Stimulated activated CD4-positive, alpha-beta T cell treated with anti-CD3 and anti-CD28 coated beads, TNF-alpha, amount 100 ng/mL, for 48 hours (primary cell): ENCODE results near the gene PACRG.
"Not testable (repeated sequence)": the region's sequence is repeated elsewhere in the genome, so short reads cannot be mapped to it uniquely, and the experiment has no call there.

ENCODE experiments used
- DNase-seq, 3 donors: peaks; one replicate each; pipeline ENCODE4 v3.0.0-alpha.2; 2020; ENCODE audit warnings: low read depth in 3 of 3

PACRG gene

GRCh38 chr6:162941128-162941527 is 213.4 kb downstream of the PACRG start:
- DNase-seq: no peak

DNA sequence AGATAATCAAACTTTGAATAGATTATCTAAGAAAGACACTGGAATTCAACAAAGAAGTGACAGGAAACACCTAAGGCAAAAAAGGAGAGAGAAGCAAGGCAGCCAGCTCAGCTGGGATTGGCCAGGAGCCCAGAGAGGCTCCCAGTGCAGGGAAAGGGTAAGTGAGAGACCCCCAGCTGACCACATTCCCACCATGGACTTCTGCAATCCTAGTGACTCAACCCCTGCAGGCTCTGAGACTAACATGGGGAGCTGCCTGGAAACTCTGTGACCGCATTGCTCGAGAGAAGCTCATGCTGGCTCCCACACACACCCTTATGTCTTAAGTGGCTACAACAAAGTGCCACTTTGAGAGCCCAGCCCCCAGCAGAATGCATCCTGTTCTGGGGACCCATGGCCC is 215.1 kb downstream of the PACRG start:
- no peak for DNase-seq

DNA sequence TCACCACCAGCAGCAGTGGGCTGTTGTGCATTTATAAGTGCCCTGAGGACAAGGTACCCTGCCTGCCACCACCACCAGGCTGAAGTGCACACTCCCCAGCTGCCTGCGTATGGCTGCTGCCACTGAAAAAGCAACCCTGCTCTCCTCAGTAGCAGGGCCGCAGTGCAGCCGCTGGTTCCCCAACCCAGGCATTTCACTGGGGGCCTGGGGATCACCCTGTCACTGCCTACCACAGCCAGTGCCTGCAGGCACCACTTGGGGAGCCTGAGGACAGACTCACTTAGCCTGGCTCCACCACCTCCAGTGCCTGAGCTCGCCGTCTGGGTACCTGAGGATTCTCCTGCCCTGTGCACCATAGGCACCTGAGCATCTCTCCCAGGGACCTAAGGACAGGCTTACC is 215.6 kb downstream of the PACRG start:
- DNase-seq: no peak

GRCh38 chr6:162951164-162951743 is 223.5 kb downstream of the PACRG start:
- DNase-seq: no peak

- DNase-seq: no peak
These were observed 224.6 kb downstream of the PACRG start for GRCh38 chr6:162952423-162952822.

GRCh38 chr6:162957062-162957461 is 229.3 kb downstream of the PACRG start:
- no peak for DNase-seq

DNA sequence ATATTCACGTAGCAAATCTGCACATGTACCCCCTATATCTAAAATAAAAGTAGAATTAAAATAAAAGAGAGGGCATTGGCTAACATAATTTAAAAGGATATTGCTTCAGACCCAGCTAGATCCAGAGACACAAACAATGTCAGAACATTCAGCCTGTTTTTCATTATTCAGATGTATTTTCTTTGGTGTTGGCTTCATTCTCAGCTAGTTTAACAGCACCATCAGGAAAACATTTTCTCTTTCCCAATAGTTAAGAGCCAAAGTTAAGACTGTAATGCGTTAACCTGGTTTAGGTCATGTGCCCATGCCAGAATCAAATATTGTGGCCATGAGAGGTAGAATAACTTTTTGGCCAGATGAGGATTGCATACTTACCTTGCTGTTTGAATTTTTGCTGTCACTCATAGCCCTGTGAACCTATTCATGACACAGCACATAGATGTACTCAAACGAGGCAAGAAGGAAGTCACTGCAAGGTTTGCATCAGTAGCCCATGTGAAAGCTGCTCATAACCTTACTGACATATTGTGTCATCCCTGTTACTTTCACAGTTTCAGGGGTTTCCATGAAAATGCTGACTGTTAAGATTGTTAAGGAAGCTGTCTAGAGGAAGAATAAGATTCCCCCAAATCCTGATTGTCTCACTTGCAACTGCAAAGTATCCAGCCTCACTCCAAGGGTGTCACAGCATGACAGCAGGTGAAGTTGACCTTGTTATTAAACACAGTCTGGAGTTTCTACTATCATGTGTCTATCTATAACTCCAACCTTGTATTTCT is 233.1 kb downstream of the PACRG start:
- no peak for DNase-seq

- no peak for DNase-seq
These were observed 234.3 kb downstream of the PACRG start for GRCh38 chr6:162962093-162962492.

GRCh38 chr6:162963861-162964260 is 236.1 kb downstream of the PACRG start:
- no peak for DNase-seq

DNA sequence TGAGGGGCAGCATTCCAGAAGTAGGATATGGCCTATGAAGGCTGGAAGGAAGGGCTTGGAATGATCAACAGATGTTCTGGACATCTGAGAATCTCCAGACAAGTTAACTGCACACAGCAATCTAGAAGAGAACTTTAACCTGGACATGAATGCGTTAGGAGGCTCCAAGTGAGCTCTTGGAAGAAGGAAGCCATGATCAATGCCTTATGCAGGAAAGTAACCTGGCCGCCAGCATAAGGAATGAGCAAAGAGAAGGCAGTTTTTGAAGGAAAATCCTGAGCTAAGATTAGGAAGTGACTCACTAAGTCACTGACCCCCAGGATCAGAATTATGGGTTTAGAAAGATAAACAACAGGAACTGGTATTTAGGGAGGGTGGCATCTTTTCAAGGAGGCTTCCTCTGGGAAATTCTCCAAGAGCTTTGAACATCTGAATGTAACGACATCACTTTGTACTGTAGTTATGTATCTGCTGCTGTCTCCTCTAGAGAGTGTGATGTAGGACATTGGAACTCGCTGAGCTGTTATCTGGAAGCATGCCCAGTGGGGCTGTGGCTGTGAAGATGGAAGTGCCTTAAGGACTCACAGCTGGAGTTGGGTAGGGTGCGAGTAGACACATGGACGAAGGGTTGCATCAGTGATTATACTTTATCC is 236.8 kb downstream of the PACRG start:
- no peak for DNase-seq

- no peak for DNase-seq
These were observed 237.6 kb downstream of the PACRG start for GRCh38 chr6:162965366-162965765.

- DNase-seq: no peak
These were observed 242.5 kb downstream of the PACRG start for GRCh38 chr6:162970246-162970645.

GRCh38 chr6:162971356-162971755 is 243.6 kb downstream of the PACRG start:
- DNase-seq: no peak

DNA sequence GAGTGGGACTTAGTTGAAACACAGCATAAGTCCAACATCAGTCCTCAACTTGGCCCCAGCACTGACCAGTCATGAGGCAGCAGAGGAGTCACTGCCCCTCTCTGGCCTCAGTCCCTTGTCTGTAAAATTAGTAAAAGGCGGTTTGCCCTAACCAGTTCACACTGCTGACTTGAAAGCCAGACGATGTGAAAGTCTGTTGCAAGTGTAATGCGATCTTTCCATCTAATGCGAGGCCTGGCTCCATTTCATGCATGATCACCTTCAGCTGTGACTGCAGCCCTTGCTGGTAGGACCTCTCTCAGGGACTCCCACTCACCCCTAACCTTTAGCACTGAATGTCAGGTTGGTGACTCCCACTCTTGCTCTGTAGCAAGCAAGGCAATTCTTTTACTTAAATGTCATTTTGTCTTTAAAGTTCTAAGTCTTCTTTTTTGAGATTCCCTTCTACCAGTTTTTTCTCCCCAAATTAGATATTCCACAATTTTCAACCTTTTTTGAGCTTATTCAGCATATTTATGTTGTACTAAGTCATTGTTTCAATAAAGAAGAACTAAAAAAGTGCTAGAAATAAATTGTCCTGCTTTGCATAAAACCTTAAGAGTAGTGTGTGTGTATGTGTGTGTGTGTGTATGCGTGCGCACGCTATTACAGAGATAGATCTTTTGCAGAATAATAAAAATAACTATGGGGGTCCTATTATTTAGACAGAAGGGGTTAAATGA is 245.5 kb downstream of the PACRG start:
- DNase-seq: no peak

- DNase-seq: no peak
These were observed 246.2 kb downstream of the PACRG start for GRCh38 chr6:162973980-162974379.

DNA sequence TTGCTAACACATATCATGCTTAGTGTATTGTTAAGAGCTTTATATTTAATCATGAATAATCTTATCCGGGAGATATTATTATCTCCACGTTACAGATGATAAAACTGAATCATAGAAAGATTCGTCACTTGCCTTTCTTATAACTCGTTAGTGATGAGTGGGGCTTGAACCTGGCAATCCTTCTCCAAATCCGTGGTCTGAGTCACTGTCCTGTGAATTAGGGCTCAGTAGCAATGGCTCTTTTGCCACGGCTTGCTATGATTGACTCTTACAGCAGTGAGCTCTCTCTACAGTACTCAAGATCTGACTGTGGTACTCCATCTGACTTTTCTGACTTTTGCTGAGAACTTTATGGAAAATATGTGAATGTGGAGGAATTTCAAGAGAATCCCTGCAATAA is 246.9 kb downstream of the PACRG start:
- no peak for DNase-seq

DNA sequence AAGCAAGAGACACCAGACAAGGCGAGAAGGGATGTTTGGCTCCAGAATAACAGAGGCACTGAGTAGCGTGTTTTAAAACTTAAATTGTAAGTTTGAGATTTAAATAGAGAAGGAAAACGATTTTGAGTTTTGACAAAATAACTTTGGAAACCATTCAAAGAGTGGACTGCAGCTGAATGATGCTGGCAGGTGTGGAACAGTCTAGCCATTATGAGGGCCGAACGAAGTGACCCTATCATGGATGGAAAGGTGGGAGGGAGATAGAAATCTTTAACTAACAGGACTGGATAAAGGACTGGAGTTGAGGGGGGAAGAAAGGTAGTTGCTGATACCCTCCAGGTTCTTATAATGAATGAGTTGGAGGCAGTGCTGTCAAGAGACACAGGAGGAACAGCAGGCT is 248.4 kb downstream of the PACRG start:
- DNase-seq: no peak

DNA sequence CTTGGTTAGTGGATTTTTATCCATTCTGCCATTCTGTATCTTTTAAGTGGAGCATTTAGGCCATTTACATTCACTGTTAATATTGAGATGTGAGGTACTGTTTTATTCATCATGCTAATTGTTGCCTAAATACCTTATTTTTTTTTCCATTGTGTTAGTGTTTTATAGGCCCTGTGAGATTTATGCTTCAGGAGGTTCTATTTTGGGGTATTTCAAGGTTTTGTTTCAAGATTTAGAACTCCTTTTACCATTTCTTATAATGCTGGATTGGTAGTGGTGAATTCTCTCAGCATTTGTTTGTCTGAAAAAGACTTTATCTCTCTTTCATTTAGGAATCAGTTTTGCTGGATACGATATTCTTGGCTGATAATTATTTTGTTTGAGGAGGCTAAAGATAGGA is 255.5 kb downstream of the PACRG start:
- DNase-seq: not testable (repeated sequence)

- no peak for DNase-seq
These were observed 271.0 kb downstream of the PACRG start for GRCh38 chr6:162998777-162999176.

GRCh38 chr6:162999575-163000285 is 272.0 kb downstream of the PACRG start:
- DNase-seq: no peak

DNA sequence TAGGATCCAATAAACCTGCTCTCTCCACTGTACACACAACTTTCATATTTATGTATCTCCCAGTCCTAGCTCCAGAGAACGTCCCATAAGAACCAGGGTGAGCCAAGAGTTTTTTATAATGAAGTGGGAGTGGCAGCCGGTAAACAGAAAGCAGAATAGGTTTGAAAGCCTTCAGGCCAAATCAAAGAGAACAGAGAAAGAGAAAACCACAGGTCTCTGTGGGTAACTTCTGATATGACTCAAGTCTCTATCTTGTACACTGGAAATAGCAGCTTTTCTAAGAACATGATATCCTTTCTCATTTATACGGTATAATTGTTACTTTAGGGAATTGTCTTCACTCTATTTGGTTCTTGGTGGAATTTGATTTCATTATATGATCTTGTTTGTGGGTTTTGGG is 273.6 kb downstream of the PACRG start:
- no peak for DNase-seq

DNA sequence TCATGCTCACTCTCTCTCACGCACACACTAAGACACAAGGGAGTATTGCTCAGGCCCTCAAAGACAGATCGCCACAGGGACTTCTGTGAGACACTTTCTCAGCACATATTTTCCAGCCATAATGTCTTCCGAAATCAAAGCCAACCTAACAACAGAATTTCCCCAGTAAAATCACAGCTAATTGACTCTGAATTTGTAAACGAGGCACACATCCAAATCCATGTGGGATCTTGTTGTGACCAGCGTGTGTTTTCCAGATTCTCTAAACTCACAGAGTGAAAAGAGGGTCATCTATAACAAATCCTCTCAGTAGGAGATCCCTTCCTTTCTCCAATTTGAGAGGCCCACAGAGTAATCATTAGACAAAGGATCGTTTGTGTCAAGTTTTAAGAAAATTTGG is 280.4 kb downstream of the PACRG start:
- no peak for DNase-seq
